Neural cell (in vitro differentiated cells): ENCODE results near the gene GATA2. TPM values are rescaled to one million over a fixed set of nuclear protein-coding genes. Genes with fewer than 3 reads are reported as not detected.

Experiments
- H2AFZ ChIP-seq: fragments of 200-600, 300-800 bp; sonication (generic), shearing (Covaris generic); 2 replicates; pipeline ENCODE4 v1.6.0; 2014; ENCODE audit warnings: low read depth, mild to moderate bottlenecking, antibody characterized with exemption, low read length, moderate library complexity
- H3F3A ChIP-seq: fragments of 200-600 bp; shearing (Covaris generic); 2 replicates; pipeline ENCODE4 v1.6.1; 2016; ENCODE audit warnings: mild to moderate bottlenecking, moderate library complexity, mixed read lengths, antibody characterized with exemption, low read length; ENCODE audit not compliant: insufficient read depth, poor library complexity, severe bottlenecking
- H3K27ac ChIP-seq: fragments of 200-600, 300-800 bp; sonication (generic), shearing (Covaris generic); 2 replicates; pipeline ENCODE4 v1.5.1; 2014; ENCODE audit warnings: mild to moderate bottlenecking, low read length, moderate library complexity
- H3K27me3 ChIP-seq: fragments of 300-800, 200-600 bp; sonication (generic), shearing (Covaris generic); 2 replicates; pipeline ENCODE4 v1.6.0; 2014; ENCODE audit warnings: mild to moderate bottlenecking, low read depth, low read length, moderate library complexity; ENCODE audit not compliant: insufficient read depth
- H3K36me3 ChIP-seq: fragments of 300-800, 200-600 bp; sonication (generic), shearing (Covaris generic); 2 replicates; pipeline ENCODE4 v1.5.1; 2014; ENCODE audit warnings: mild to moderate bottlenecking, antibody characterized with exemption, low read length, moderate library complexity; ENCODE audit not compliant: insufficient read depth
- H3K4me2 ChIP-seq: fragments of 300-800, 200-600 bp; sonication (generic), shearing (Covaris generic); 2 replicates; pipeline ENCODE4 v1.6.0; 2014; ENCODE audit warnings: mild to moderate bottlenecking, low read length
- H3K4me3 ChIP-seq: fragments of 300-800, 200-600 bp; sonication (generic), shearing (Covaris generic); 2 replicates; pipeline ENCODE4 v1.5.1; 2014; ENCODE audit warnings: mild to moderate bottlenecking, low read length, moderate library complexity
- H3K79me2 ChIP-seq: fragments of 200-600 bp; shearing (Covaris generic); replicated peaks from 2 replicates; pipeline ENCODE4 v1.6.0; 2014; ENCODE audit warnings: mild to moderate bottlenecking, low read length, moderate library complexity; ENCODE audit not compliant: insufficient read depth
- H3K9ac ChIP-seq: fragments of 300-800, 200-600 bp; sonication (generic), shearing (Covaris generic); 2 replicates; pipeline ENCODE4 v1.6.1; 2016; ENCODE audit warnings: mild to moderate bottlenecking, low read length, mixed read lengths
- H3K9me2 ChIP-seq: fragments of 200-600 bp; shearing (Covaris generic); 2 replicates; pipeline ENCODE4 v1.6.1; 2016; ENCODE audit warnings: mild to moderate bottlenecking, low read length, mixed read lengths; ENCODE audit not compliant: insufficient read depth
- H3K9me3 ChIP-seq: fragments of 200-600, 300-800 bp; sonication (generic), shearing (Covaris generic); 2 replicates; pipeline ENCODE4 v1.6.1; 2016; ENCODE audit warnings: mild to moderate bottlenecking, mixed run types, low read length, moderate library complexity, mixed read lengths
- H4K20me1 ChIP-seq: fragments of 200-600 bp; shearing (Covaris generic); 2 replicates; pipeline ENCODE4 v1.6.1; 2016; ENCODE audit warnings: mild to moderate bottlenecking, mixed run types; ENCODE audit not compliant: insufficient read depth
- CTCF ChIP-seq: fragments of 450-650 bp; IDR thresholded peaks from 2 replicates; pipeline ENCODE4 v1.5.1; 2014; ENCODE audit warnings: antibody characterized with exemption, mild to moderate bottlenecking, moderate library complexity; ENCODE audit not compliant: poor library complexity, severe bottlenecking
- EP300 ChIP-seq: fragments of 450-650 bp; conservative IDR thresholded peaks from 2 replicates; pipeline ENCODE4 v1.6.1; 2014; ENCODE audit warnings: antibody characterized with exemption, mild to moderate bottlenecking, moderate library complexity; ENCODE audit not compliant: poor library complexity, severe bottlenecking
- EZH2 ChIP-seq: fragments of 200-600, 300-800 bp; shearing (Covaris generic), sonication (generic); IDR thresholded peaks from 2 replicates; pipeline ENCODE4 v1.6.1; 2014; ENCODE audit warnings: antibody characterized with exemption, low read length, borderline replicate concordance, mild to moderate bottlenecking; ENCODE audit not compliant: insufficient read depth, poor library complexity, severe bottlenecking
- MXI1 ChIP-seq: fragments of 450-650 bp; conservative IDR thresholded peaks from 2 replicates; pipeline ENCODE4 v1.6.1; 2014; ENCODE audit warnings: antibody characterized with exemption, mild to moderate bottlenecking; ENCODE audit not compliant: poor library complexity, severe bottlenecking
- POLR2AphosphoS5 ChIP-seq: IDR thresholded peaks from 2 replicates; pipeline ENCODE4 v1.6.1; 2012
- RAD21 ChIP-seq: fragments of 450-650 bp; conservative IDR thresholded peaks from 2 replicates; pipeline ENCODE4 v1.6.1; 2014; ENCODE audit warnings: antibody characterized with exemption, mild to moderate bottlenecking, moderate library complexity
- REST ChIP-seq: IDR thresholded peaks from 2 replicates; pipeline ENCODE4 v1.6.1; 2012; ENCODE audit warnings: borderline replicate concordance
- SMC3 ChIP-seq: fragments of 450-650 bp; conservative IDR thresholded peaks from 2 replicates; pipeline ENCODE4 v1.6.1; 2014; ENCODE audit warnings: antibody characterized with exemption, mild to moderate bottlenecking, moderate library complexity; ENCODE audit not compliant: poor library complexity
- TAF1 ChIP-seq: IDR thresholded peaks from 2 replicates; pipeline ENCODE4 v1.6.1; 2012; ENCODE audit warnings: low read depth
- polyA plus RNA-seq: library from polyadenylated mRNA; depleted of rRNA; stranded (reverse); fragments of >200 nt; gene quantifications from 2 replicates; pipeline ENCODE4 v1.2.3, GENCODE V29; 2014

The GATA2 gene
- polyA plus RNA-seq, 1 donor from 2014 or later, result not detected

- H2AFZ ChIP-seq, result no peak overlapping the region
- H4K20me1 ChIP-seq, result no peaks in the 10 kb centered on the region
- H3K4me2 ChIP-seq, result no peak overlapping the region
Measured at GRCh38 chr3:128481438-128481942, 11.5 kb downstream of the GATA2 start.

GRCh38 chr3:128480717-128481437 is 12.1 kb downstream of the GATA2 start:
- H4K20me1 ChIP-seq, result no peaks in the 10 kb centered on the region
- H3K9ac ChIP-seq, result no peak overlapping the region
- H3F3A ChIP-seq, result no peaks in the 10 kb centered on the region
- no peak overlapping the region for H3K4me3 ChIP-seq
- H3K79me2 ChIP-seq, result no peaks in the 10 kb centered on the region
- peaks cover 83% of the 10 kb centered on the region for H3K27me3 ChIP-seq
- H3K9me3 ChIP-seq, result no peaks in the 10 kb centered on the region
- TF ChIP-seq POLR2AphosphoS5, result no peak
- TF ChIP-seq TAF1, result no peak
- TF ChIP-seq EZH2, result no peak
- no peak for TF ChIP-seq MXI1
- TF ChIP-seq CTCF, result no peak
- no peak for TF ChIP-seq RAD21
- no peak for TF ChIP-seq EP300
- TF ChIP-seq SMC3, result no peak
- TF ChIP-seq REST, result no peak
- H3K27ac ChIP-seq, result no peak overlapping the region
- no peaks in the 10 kb centered on the region for H3K36me3 ChIP-seq
- H3K9me2 ChIP-seq, result no peaks in the 10 kb centered on the region
- H2AFZ ChIP-seq, result no peak overlapping the region
- H3K4me2 ChIP-seq, result no peak overlapping the region

More at GRCh38 chr3:128481438-128481942, 11.5 kb downstream of the GATA2 start:
- Histone ChIP-seq H3K9me2 (no peaks in the 10 kb centered on the region), H3K9ac (no peak overlapping the region), H3K27me3 (peaks cover 89% of the 10 kb centered on the region), H3K36me3 (no peaks in the 10 kb centered on the region), H3F3A (no peaks in the 10 kb centered on the region), H3K79me2 (no peaks in the 10 kb centered on the region), H3K4me3 (no peak overlapping the region), H3K9me3 (no peaks in the 10 kb centered on the region), H3K27ac (no peak overlapping the region)
- TF ChIP-seq EZH2, result no peak
- TF ChIP-seq RAD21, result no peak
